K562 (cell line): ENCODE measurements around the gene ZG16B. TPM values are rescaled to one million over a fixed set of nuclear protein-coding genes. Genes with fewer than 3 reads are reported as not detected.

Source experiments
- KAT2B ChIP-seq: IDR thresholded peaks from one replicate; pipeline ENCODE4 v1.6.1; 2012; ENCODE audit warnings: low read depth, mild to moderate bottlenecking, control low read depth, inconsistent platforms, low read length, moderate library complexity
- LARP7 ChIP-seq: fragments of 450-650 bp; IDR thresholded peaks from 2 replicates; pipeline ENCODE4 v1.6.1; 2016
- SPI1 ChIP-seq: IDR thresholded peaks from 2 replicates; pipeline ENCODE4 v1.6.1; 2011; ENCODE audit warnings: low read depth, low read length, control low read depth, borderline replicate concordance
- TRIM28 ChIP-seq: fragments of 450-650 bp; IDR thresholded peaks from 2 replicates; pipeline ENCODE4 v1.6.1; 2017
- ZBTB7A ChIP-seq: IDR thresholded peaks from 2 replicates; pipeline ENCODE4 v1.6.1; 2011; ENCODE audit warnings: low read depth, mild to moderate bottlenecking, low read length, moderate library complexity, borderline replicate concordance; ENCODE audit not compliant: control insufficient read depth
- ZFP36 ChIP-seq: fragments of 150-350 bp; IDR thresholded peaks from 2 replicates; pipeline ENCODE4 v1.6.1; 2018; ENCODE audit warnings: low read length, low read depth; ENCODE audit not compliant: partially characterized antibody
- ZNF507 ChIP-seq: conservative IDR thresholded peaks from 2 replicates; pipeline ENCODE4 v1.6.1; 2017; ENCODE audit warnings: missing genetic modification characterization, missing compliant biosample characterization
- polyA plus RNA-seq, 8 experiments: library from polyadenylated mRNA; depleted of rRNA in 4 of 8; stranded (reverse) in 5 of 8; unstranded in 3 of 8; fragments of >200 nt; fragmentation: Nextera tagmentation in 2 of 8; fragmentation: Illumina TruSeq in 1 of 8; extraction: Ambion mirVana in 2 of 8; extraction: Trizol in 1 of 8; gene quantifications; 2 replicates each; pipeline versions ENCODE4 v1.2.1 to v1.2.3, GENCODE V29; 2011 to 2014; ENCODE audit warnings: inconsistent platforms in 1 of 8, missing spikeins in 1 of 8
- small RNA-seq: library from RNA; depleted of rRNA; stranded (forward); fragments of <200 nt; gene quantifications from one replicate; pipeline ENCODE3, GENCODE V24; 2014
- total RNA-seq, 7 experiments: library from RNA; depleted of rRNA in 6 of 7; stranded (reverse); fragments of >200 nt in 6 of 7; fragmentation: Illumina TruSeq in 2 of 7; extraction: Trizol in 2 of 7; gene quantifications; 2 replicates each; pipeline versions ENCODE4 v1.2.1 to v1.2.3, GENCODE V29; 2011 to 2021; ENCODE audit warnings: low replicate concordance in 1 of 7
- TF ChIP-seq, protein P1 (sequence below): fragments of 450-650 bp; IDR thresholded peaks from 2 replicates; pipeline ENCODE4 v1.6.1; 2017; ENCODE audit warnings: antibody characterized with exemption
- TF ChIP-seq, protein P2 (sequence below): fragments of 250-450 bp; sonication (Bioruptor Pico); IDR thresholded peaks from 2 replicates; pipeline ENCODE4 v1.8.0; 2021; ENCODE audit warnings: moderate library complexity, mild to moderate bottlenecking, inconsistent platforms
- TF ChIP-seq, protein P3 (sequence below): fragments of 250-450 bp; sonication (Bioruptor Pico); IDR thresholded peaks from 2 replicates; pipeline ENCODE4 v1.8.0; 2022; ENCODE audit warnings: moderate library complexity, mild to moderate bottlenecking, inconsistent platforms
- TF ChIP-seq, protein P4 (sequence below): fragments of 450-650 bp; IDR thresholded peaks from 2 replicates; pipeline ENCODE4 v1.6.1; 2016; ENCODE audit warnings: borderline replicate concordance
- TF ChIP-seq, protein P5 (sequence below): sonication (generic); formaldehyde crosslinking; IDR thresholded peaks from 2 replicates; pipeline ENCODE4 v1.8.0; 2022; ENCODE audit warnings: mild to moderate bottlenecking, missing genetic modification reagents

Gene ZG16B
- total and polyA plus RNA-seq, 9 of the 15 experiments (the other 6 are each of a cell fraction or from before 2014, with no cell fraction given), result 0.25 to 0.43 (median 0.34) TPM; not detected in 5

DNA sequence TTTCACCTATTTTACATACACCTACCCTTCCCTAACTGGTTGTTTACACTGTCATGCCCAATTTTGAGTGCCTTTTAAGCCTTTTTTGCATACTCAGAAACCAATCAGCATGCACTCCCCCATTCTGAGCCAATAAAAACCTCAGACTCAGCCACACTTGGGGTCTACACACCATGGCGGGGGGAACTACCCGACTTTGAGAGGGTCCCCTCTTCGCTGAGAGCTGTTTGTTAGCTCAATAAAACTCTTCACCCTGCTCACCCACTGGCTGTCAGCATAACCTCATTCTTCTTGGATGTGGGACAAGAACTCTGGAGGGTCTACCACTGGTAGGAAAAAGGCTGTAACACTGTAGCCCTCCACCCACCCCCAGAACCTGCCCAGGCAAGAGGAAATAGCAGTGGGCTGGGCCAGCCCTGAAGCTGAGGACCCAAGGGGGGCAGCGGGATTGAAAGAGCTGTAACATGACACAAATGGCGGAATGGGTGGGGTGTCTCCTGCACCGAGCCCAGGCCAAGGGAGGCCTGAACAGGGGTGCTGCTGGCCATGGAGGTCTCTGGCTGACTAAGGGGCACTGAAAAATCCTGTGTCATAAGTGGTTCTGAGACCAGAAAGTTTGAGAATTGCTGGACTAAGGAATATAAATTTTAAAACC, 49.9 kb downstream of the ZG16B start (continued):
- TF ChIP-seq, protein P1, sequence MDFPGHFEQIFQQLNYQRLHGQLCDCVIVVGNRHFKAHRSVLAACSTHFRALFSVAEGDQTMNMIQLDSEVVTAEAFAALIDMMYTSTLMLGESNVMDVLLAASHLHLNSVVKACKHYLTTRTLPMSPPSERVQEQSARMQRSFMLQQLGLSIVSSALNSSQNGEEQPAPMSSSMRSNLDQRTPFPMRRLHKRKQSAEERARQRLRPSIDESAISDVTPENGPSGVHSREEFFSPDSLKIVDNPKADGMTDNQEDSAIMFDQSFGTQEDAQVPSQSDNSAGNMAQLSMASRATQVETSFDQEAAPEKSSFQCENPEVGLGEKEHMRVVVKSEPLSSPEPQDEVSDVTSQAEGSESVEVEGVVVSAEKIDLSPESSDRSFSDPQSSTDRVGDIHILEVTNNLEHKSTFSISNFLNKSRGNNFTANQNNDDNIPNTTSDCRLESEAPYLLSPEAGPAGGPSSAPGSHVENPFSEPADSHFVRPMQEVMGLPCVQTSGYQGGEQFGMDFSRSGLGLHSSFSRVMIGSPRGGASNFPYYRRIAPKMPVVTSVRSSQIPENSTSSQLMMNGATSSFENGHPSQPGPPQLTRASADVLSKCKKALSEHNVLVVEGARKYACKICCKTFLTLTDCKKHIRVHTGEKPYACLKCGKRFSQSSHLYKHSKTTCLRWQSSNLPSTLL, result no peak
- TF ChIP-seq, protein P2, sequence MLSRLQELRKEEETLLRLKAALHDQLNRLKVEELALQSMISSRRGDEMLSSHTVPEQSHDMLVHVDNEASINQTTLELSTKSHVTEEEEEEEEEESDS (CRISPR knock-in tag), result no peak
- 0 out of 2 replicates have a peak, but pooled peaks have one; percentile 51 for TF ChIP-seq ZBTB7A
- TF ChIP-seq, protein P3, sequence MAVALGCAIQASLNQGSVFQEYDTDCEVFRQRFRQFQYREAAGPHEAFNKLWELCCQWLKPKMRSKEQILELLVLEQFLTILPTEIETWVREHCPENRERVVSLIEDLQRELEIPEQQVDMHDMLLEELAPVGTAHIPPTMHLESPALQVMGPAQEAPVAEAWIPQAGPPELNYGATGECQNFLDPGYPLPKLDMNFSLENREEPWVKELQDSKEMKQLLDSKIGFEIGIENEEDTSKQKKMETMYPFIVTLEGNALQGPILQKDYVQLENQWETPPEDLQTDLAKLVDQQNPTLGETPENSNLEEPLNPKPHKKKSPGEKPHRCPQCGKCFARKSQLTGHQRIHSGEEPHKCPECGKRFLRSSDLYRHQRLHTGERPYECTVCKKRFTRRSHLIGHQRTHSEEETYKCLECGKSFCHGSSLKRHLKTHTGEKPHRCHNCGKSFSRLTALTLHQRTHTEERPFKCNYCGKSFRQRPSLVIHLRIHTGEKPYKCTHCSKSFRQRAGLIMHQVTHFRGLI, result no peak
- TF ChIP-seq KAT2B, result no peak
- no peak for TF ChIP-seq SPI1
- TF ChIP-seq, protein P4, sequence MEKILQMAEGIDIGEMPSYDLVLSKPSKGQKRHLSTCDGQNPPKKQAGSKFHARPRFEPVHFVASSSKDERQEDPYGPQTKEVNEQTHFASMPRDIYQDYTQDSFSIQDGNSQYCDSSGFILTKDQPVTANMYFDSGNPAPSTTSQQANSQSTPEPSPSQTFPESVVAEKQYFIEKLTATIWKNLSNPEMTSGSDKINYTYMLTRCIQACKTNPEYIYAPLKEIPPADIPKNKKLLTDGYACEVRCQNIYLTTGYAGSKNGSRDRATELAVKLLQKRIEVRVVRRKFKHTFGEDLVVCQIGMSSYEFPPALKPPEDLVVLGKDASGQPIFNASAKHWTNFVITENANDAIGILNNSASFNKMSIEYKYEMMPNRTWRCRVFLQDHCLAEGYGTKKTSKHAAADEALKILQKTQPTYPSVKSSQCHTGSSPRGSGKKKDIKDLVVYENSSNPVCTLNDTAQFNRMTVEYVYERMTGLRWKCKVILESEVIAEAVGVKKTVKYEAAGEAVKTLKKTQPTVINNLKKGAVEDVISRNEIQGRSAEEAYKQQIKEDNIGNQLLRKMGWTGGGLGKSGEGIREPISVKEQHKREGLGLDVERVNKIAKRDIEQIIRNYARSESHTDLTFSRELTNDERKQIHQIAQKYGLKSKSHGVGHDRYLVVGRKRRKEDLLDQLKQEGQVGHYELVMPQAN, result no peak
- peak; percentile 14 for TF ChIP-seq ZFP36
- peak; percentile 82; the same call in 1 of the 2 replicates for TF ChIP-seq TRIM28
- TF ChIP-seq, protein P5, sequence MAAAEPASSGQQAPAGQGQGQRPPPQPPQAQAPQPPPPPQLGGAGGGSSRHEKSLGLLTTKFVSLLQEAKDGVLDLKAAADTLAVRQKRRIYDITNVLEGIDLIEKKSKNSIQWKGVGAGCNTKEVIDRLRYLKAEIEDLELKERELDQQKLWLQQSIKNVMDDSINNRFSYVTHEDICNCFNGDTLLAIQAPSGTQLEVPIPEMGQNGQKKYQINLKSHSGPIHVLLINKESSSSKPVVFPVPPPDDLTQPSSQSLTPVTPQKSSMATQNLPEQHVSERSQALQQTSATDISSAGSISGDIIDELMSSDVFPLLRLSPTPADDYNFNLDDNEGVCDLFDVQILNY (CRISPR knock-in tag), result no peak
- TF ChIP-seq LARP7, result no peak
- no peak for TF ChIP-seq ZNF507 (tag)

Small RNAs within 50 kb of the gene (small RNA-seq; reads per million reads assigned to genes)
- not detected for gene SNORA3C

Other genes with a start within 250 kb of the ZG16B start
Only the 7 nearest of the 21 such genes appear.
- 81.1 and 85.3 TPM in 2 replicates for gene SRRM2, start 77.7 kb upstream of the ZG16B start, total RNA-seq (2014; rRNA removed)
- 79.2 and 79.9 TPM in 2 replicates for gene SRRM2, start 77.7 kb upstream of the ZG16B start, total RNA-seq (2014; rRNA removed; fragmentation: Illumina TruSeq; extraction: Trizol)
- 70.6 and 91.2 TPM in 2 replicates for gene SRRM2, start 77.7 kb upstream of the ZG16B start, total RNA-seq (2015; rRNA removed; fragmentation: Illumina TruSeq; extraction: Trizol)
- gene SRRM2, start 77.7 kb upstream of the ZG16B start, total RNA-seq (2021), result 413 and 466 TPM in 2 replicates
- gene SRRM2, start 77.7 kb upstream of the ZG16B start, polyA plus RNA-seq (2011; rRNA removed), result 82.5 and 179 TPM in 2 replicates
- 517 and 558 TPM in 2 replicates for gene SRRM2, start 77.7 kb upstream of the ZG16B start, polyA plus RNA-seq (2014; fragmentation: Illumina TruSeq; extraction: Trizol)
- 10 to 100 TPM; 26.7 to 27.6 TPM for gene SRRM2, start 77.7 kb upstream of the ZG16B start, polyA plus RNA-seq (2014; fragmentation: Nextera tagmentation; extraction: Ambion mirVana)
- gene SRRM2, start 77.7 kb upstream of the ZG16B start, polyA plus RNA-seq (2014; rRNA removed), result 463 and 563 TPM in 2 replicates
- gene ELOB, start 53.0 kb upstream of the ZG16B start, total RNA-seq (2014; rRNA removed), result 285 and 395 TPM in 2 replicates
- gene ELOB, start 53.0 kb upstream of the ZG16B start, total RNA-seq (2014; rRNA removed; fragmentation: Illumina TruSeq; extraction: Trizol), result 29.4 and 63.2 TPM in 2 replicates
- 219 and 223 TPM in 2 replicates for gene ELOB, start 53.0 kb upstream of the ZG16B start, total RNA-seq (2015; rRNA removed; fragmentation: Illumina TruSeq; extraction: Trizol)
- gene ELOB, start 53.0 kb upstream of the ZG16B start, total RNA-seq (2021), result 237 and 268 TPM in 2 replicates
- gene ELOB, start 53.0 kb upstream of the ZG16B start, polyA plus RNA-seq (2011; rRNA removed), result 206 and 220 TPM in 2 replicates
- gene ELOB, start 53.0 kb upstream of the ZG16B start, polyA plus RNA-seq (2014; fragmentation: Illumina TruSeq; extraction: Trizol), result 180 and 344 TPM in 2 replicates
- 100 to 1,000 TPM; 764 to 791 TPM for gene ELOB, start 53.0 kb upstream of the ZG16B start, polyA plus RNA-seq (2014; fragmentation: Nextera tagmentation; extraction: Ambion mirVana)
- gene ELOB, start 53.0 kb upstream of the ZG16B start, polyA plus RNA-seq (2014; rRNA removed), result 298 and 313 TPM in 2 replicates
- not detected in 2 replicates for gene PRSS33, start 42.7 kb upstream of the ZG16B start, total RNA-seq (2014; rRNA removed)
- gene PRSS33, start 42.7 kb upstream of the ZG16B start, total RNA-seq (2014; rRNA removed; fragmentation: Illumina TruSeq; extraction: Trizol), result not detected in 2 replicates
- not detected in 2 replicates for gene PRSS33, start 42.7 kb upstream of the ZG16B start, total RNA-seq (2015; rRNA removed; fragmentation: Illumina TruSeq; extraction: Trizol)
- gene PRSS33, start 42.7 kb upstream of the ZG16B start, total RNA-seq (2021), result not detected in 2 replicates
- gene PRSS33, start 42.7 kb upstream of the ZG16B start, polyA plus RNA-seq (2011; rRNA removed), result not detected in 2 replicates
- not detected in 2 replicates for gene PRSS33, start 42.7 kb upstream of the ZG16B start, polyA plus RNA-seq (2014; fragmentation: Illumina TruSeq; extraction: Trizol)
- not detected for gene PRSS33, start 42.7 kb upstream of the ZG16B start, polyA plus RNA-seq (2014; fragmentation: Nextera tagmentation; extraction: Ambion mirVana)
- gene PRSS33, start 42.7 kb upstream of the ZG16B start, polyA plus RNA-seq (2014; rRNA removed), result not detected in 2 replicates
- not detected in 2 replicates for gene PRSS41, start 31.8 kb upstream of the ZG16B start, total RNA-seq (2014; rRNA removed)
- gene PRSS41, start 31.8 kb upstream of the ZG16B start, total RNA-seq (2014; rRNA removed; fragmentation: Illumina TruSeq; extraction: Trizol), result not detected in 2 replicates
- not detected in 2 replicates for gene PRSS41, start 31.8 kb upstream of the ZG16B start, total RNA-seq (2015; rRNA removed; fragmentation: Illumina TruSeq; extraction: Trizol)
- not detected in 2 replicates for gene PRSS41, start 31.8 kb upstream of the ZG16B start, total RNA-seq (2021)
- not detected in 2 replicates for gene PRSS41, start 31.8 kb upstream of the ZG16B start, polyA plus RNA-seq (2011; rRNA removed)
- gene PRSS41, start 31.8 kb upstream of the ZG16B start, polyA plus RNA-seq (2014; fragmentation: Illumina TruSeq; extraction: Trizol), result not detected in 2 replicates
- gene PRSS41, start 31.8 kb upstream of the ZG16B start, polyA plus RNA-seq (2014; fragmentation: Nextera tagmentation; extraction: Ambion mirVana), result not detected
- gene PRSS41, start 31.8 kb upstream of the ZG16B start, polyA plus RNA-seq (2014; rRNA removed), result not detected in 2 replicates
- gene PRSS21, start 13.1 kb upstream of the ZG16B start, total RNA-seq (2014; rRNA removed), result 61.3 and 77.8 TPM in 2 replicates
- 41.5 and 43.6 TPM in 2 replicates for gene PRSS21, start 13.1 kb upstream of the ZG16B start, total RNA-seq (2014; rRNA removed; fragmentation: Illumina TruSeq; extraction: Trizol)
- 41.7 and 43.7 TPM in 2 replicates for gene PRSS21, start 13.1 kb upstream of the ZG16B start, total RNA-seq (2015; rRNA removed; fragmentation: Illumina TruSeq; extraction: Trizol)
- gene PRSS21, start 13.1 kb upstream of the ZG16B start, total RNA-seq (2021), result 113 and 121 TPM in 2 replicates
- 112 and 157 TPM in 2 replicates for gene PRSS21, start 13.1 kb upstream of the ZG16B start, polyA plus RNA-seq (2011; rRNA removed)
- gene PRSS21, start 13.1 kb upstream of the ZG16B start, polyA plus RNA-seq (2014; fragmentation: Illumina TruSeq; extraction: Trizol), result 76.1 and 104 TPM in 2 replicates
- gene PRSS21, start 13.1 kb upstream of the ZG16B start, polyA plus RNA-seq (2014; fragmentation: Nextera tagmentation; extraction: Ambion mirVana), result 10 to 100 TPM; 12.1 to 21.0 TPM
- gene PRSS21, start 13.1 kb upstream of the ZG16B start, polyA plus RNA-seq (2014; rRNA removed), result 106 and 107 TPM in 2 replicates
- gene PRSS22, start 27.9 kb downstream of the ZG16B start, total RNA-seq (2014; rRNA removed), result not detected in 2 replicates
- not detected in 2 replicates for gene PRSS22, start 27.9 kb downstream of the ZG16B start, total RNA-seq (2014; rRNA removed; fragmentation: Illumina TruSeq; extraction: Trizol)
- gene PRSS22, start 27.9 kb downstream of the ZG16B start, total RNA-seq (2015; rRNA removed; fragmentation: Illumina TruSeq; extraction: Trizol), result not detected in 2 replicates
- gene PRSS22, start 27.9 kb downstream of the ZG16B start, total RNA-seq (2021), result not detected in 2 replicates
- 0.13 TPM in 1 of 2 replicates, not detected in the other for gene PRSS22, start 27.9 kb downstream of the ZG16B start, polyA plus RNA-seq (2011; rRNA removed)
- not detected in 2 replicates for gene PRSS22, start 27.9 kb downstream of the ZG16B start, polyA plus RNA-seq (2014; fragmentation: Illumina TruSeq; extraction: Trizol)
- not detected for gene PRSS22, start 27.9 kb downstream of the ZG16B start, polyA plus RNA-seq (2014; fragmentation: Nextera tagmentation; extraction: Ambion mirVana)
- 0.42 TPM in 1 of 2 replicates, not detected in the other for gene PRSS22, start 27.9 kb downstream of the ZG16B start, polyA plus RNA-seq (2014; rRNA removed)
- 55.5 and 69.2 TPM in 2 replicates for gene FLYWCH2, start 52.9 kb downstream of the ZG16B start, total RNA-seq (2014; rRNA removed)
- 3.5 and 4.8 TPM in 2 replicates for gene FLYWCH2, start 52.9 kb downstream of the ZG16B start, total RNA-seq (2014; rRNA removed; fragmentation: Illumina TruSeq; extraction: Trizol)
- gene FLYWCH2, start 52.9 kb downstream of the ZG16B start, total RNA-seq (2015; rRNA removed; fragmentation: Illumina TruSeq; extraction: Trizol), result 24.2 and 28.0 TPM in 2 replicates
- gene FLYWCH2, start 52.9 kb downstream of the ZG16B start, total RNA-seq (2021), result 25.4 and 28.4 TPM in 2 replicates
- gene FLYWCH2, start 52.9 kb downstream of the ZG16B start, polyA plus RNA-seq (2011; rRNA removed), result 7.6 and 11.4 TPM in 2 replicates
- 5.8 and 22.3 TPM in 2 replicates for gene FLYWCH2, start 52.9 kb downstream of the ZG16B start, polyA plus RNA-seq (2014; fragmentation: Illumina TruSeq; extraction: Trizol)
- gene FLYWCH2, start 52.9 kb downstream of the ZG16B start, polyA plus RNA-seq (2014; fragmentation: Nextera tagmentation; extraction: Ambion mirVana), result 1 to 10 TPM in 1 of 2 experiments, under 1 TPM in 1; 0.70 to 1.4 TPM
- 45.7 and 52.6 TPM in 2 replicates for gene FLYWCH2, start 52.9 kb downstream of the ZG16B start, polyA plus RNA-seq (2014; rRNA removed)